SK-N-SH treated with all-trans-retinoic acid at 6 μM for 48 hours (cell line): ENCODE results near the gene RHOA.

ENCODE experiments used
- ARNTL ChIP-seq: fragments of 450-650 bp; formaldehyde crosslinking; IDR thresholded peaks from 2 replicates; pipeline ENCODE4 v1.5.0; 2020; ENCODE audit warnings: low read depth, mild to moderate bottlenecking, moderate library complexity, borderline replicate concordance
- ESRRG ChIP-seq: fragments of 250-450 bp; sonication (Bioruptor Pico); IDR thresholded peaks from 2 replicates; pipeline ENCODE4 v1.6.1; 2021; ENCODE audit warnings: mild to moderate bottlenecking
- OSR1 ChIP-seq: fragments of 250-450 bp; sonication (Bioruptor Pico); IDR thresholded peaks from 2 replicates; pipeline ENCODE4 v1.8.0; 2022; ENCODE audit warnings: moderate library complexity, mild to moderate bottlenecking, inconsistent platforms
- POU6F1 ChIP-seq: fragments of 250-450 bp; sonication (Bioruptor Pico); IDR thresholded peaks from 2 replicates; pipeline ENCODE4 v1.8.0; 2021; ENCODE audit warnings: low read depth, mild to moderate bottlenecking, moderate library complexity, borderline replicate concordance
- RARB ChIP-seq: fragments of 250-450 bp; sonication (Bioruptor Pico); IDR thresholded peaks from 2 replicates; pipeline ENCODE4 v1.8.0; 2021; ENCODE audit warnings: mild to moderate bottlenecking, moderate library complexity
- ZFP3 ChIP-seq: fragments of 250-450 bp; sonication (Bioruptor Pico); IDR thresholded peaks from 2 replicates; pipeline ENCODE4 v1.5.0; 2020; ENCODE audit warnings: mild to moderate bottlenecking, moderate library complexity
- ZFP30 ChIP-seq: fragments of 450-650 bp; formaldehyde crosslinking; IDR thresholded peaks from 2 replicates; pipeline ENCODE4 v1.5.0; 2022; ENCODE audit warnings: mild to moderate bottlenecking, moderate library complexity

- TF ChIP-seq OSR1 (CRISPR knock-in tag) (no peak), ZFP3 (CRISPR knock-in tag) (no peak), ARNTL (CRISPR knock-in tag) (no peak), RARB (CRISPR knock-in tag) (no peak), ESRRG (CRISPR knock-in tag) (no peak), POU6F1 (CRISPR knock-in tag) (no peak), ZFP30 (CRISPR knock-in tag) (no peak)
Measured at GRCh38 chr3:49388289-49388820, 23.4 kb downstream of the RHOA start.
